ENCODE data around the gene SLC2A6. TPM values are rescaled to one million over a fixed set of nuclear protein-coding genes. Genes with fewer than 3 reads are reported as not detected.
A peak's percentile ranks its signal among the peaks of the same experiment; 100 is the strongest.

Gene SLC2A6
- total and polyA plus RNA-seq, 2 of the 8 experiments (the other 6 are each of a cell fraction or from before 2014, with no cell fraction given) = 16.6 to 17.8 TPM

DNA sequence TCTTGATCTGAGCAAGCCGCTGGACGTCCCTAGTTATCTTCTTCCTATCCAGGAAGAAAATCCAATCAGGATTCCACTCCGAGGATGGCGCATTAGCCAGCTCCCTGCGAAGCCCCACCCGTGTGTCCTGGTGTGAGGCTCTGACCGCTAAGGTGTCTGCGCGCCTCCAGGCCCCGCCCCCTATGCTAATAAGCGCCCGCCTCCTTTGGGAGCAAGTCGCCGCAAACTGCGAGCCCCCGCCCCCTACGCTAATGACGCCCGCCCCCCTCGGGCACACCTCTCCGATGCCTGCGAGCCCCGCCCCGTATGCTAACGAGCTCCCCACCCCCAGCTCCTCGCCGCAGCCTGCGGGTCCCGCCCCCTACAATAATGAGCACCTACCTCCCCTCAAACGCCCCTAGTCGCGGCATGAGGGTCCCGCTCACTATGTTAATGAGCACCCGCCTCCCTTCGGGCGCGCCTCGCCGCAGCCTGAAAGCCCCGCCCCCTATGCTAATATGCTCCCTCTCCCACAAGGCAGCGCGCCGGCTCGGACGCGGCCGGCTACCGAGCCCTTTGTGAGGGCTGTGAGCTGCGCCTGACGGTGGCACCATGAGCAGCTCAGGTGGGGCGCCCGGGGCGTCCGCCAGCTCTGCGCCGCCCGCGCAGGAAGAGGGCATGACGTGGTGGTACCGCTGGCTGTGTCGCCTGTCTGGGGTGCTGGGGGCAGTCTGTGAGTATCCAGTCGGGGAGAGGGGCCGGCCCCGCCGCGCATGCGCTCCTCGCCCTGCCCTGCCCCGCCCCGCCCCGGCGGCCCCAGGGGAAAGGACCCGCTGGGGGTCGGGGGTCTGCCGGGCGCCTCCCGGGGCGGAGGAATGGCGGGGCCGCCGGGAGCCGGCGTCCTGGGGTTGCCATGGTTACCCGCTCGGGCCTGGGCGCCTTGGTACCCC is 19.2 kb downstream of the SLC2A6 start, which contains the start of gene CACFD1:
CACFD1 (plus strand) TSS at position 503 of the 929 bp plus-strand sequence; CDS start at position 592, 89 bp downstream.
- peak within 1 kb of the TSS; percentile 88 for H3K27ac ChIP-seq (ENCODE audit: low read depth, low read length)
- 2% methylated on average over 43 of the region's 86 CpGs; no CpG with 5 or more reads in 1 of the 2 experiments for WGBS, 2 experiments (ENCODE audit: extremely low coverage in 1 of 2, insufficient coverage in 1 of 2, insufficient read length in 1 of 2, insufficient replicate concordance in 2 of 2, low coverage in 1 of 2, low lambda C conversion rate in 2 of 2, missing lambda C conversion rate in 1 of 2)
- no peak within 1 kb of the TSS for H3K23ac ChIP-seq (ENCODE audit: insufficient read length)
- peak within 1 kb of the TSS; percentile 53; the same call in 1 of the 2 replicates for H2AFZ ChIP-seq (ENCODE audit: low read length)
- peak within 1 kb of the TSS; percentile 87 to 92 (median 90) for H3K9ac ChIP-seq (replicated peaks in 1 of 4; ENCODE audit: extremely low read depth in 1 of 4, low read depth in 3 of 4, low read length in 3 of 4)
- peaks cover 2 to 5% of the 10 kb centered on the region in 2 experiments for H4K20me1 ChIP-seq (replicated peaks in 1 of 2; ENCODE audit: control insufficient read depth in 1 of 2, insufficient read depth in 2 of 2, low read length in 2 of 2)
- H4K91ac ChIP-seq (replicated peaks; ENCODE audit: insufficient read length, low read length) = peak within 1 kb of the TSS; percentile 67
- POLR2A ChIA-PET (ENCODE audit: partially characterized antibody) = interaction anchor here (0.6 to 3.6 kb wide), 16 partner anchors 8 to 549 kb away, joined by 3 to 14 read pairs (median 4); partner anchors contain the start of genes MED22, REXO4, RPL7A and SLC2A6
- H2BK20ac ChIP-seq (ENCODE audit: low read length) = 0 out of 2 replicates have a peak within 1 kb of the TSS, but pooled peaks have one; percentile 18
- peaks cover 7% of the 10 kb centered on the region; the same call in 1 of the 2 replicates for H3K23me2 ChIP-seq (ENCODE audit: low read depth, low read length)
- peak within 1 kb of the TSS; percentile 99 for H4K8ac ChIP-seq (ENCODE audit: extremely low read depth, insufficient read depth, low read length)
- DNase-seq (ENCODE audit: low read depth in 1 of 2, low spot score in 2 of 2) (peak; percentile 95 to 96), FAIRE-seq (no peak)
- peaks cover 0 to 13% of the 10 kb centered on the region in 2 experiments; a peak in 2 of 4 replicates for H3K79me2 ChIP-seq (ENCODE audit: control insufficient read depth in 1 of 2, insufficient read depth in 2 of 2, low read length in 2 of 2)
- peak within 1 kb of the TSS; percentile 98 for H3K56ac ChIP-seq (replicated peaks; ENCODE audit: insufficient read length, low read depth, low read length)
- H3K27me3 ChIP-seq (replicated peaks in 1 of 4; ENCODE audit: control insufficient read depth in 3 of 4, extremely low read depth in 1 of 4, insufficient read depth in 3 of 4, low read length in 3 of 4) = no peaks in the 10 kb centered on the region; a peak in 1 of 7 replicates
- CTCF ChIA-PET (ENCODE audit: partially characterized antibody) = interaction anchor here (0.6 to 1.7 kb wide), 11 partner anchors 15 to 1012 kb away, joined by 3 to 8 read pairs (median 3); partner anchors contain the start of gene ADAMTS13
- H2BK12ac ChIP-seq (ENCODE audit: low read depth, low read length) = peak within 1 kb of the TSS; percentile 85; the same call in 1 of the 2 replicates
- H2BK120ac ChIP-seq (replicated peaks; ENCODE audit: low read depth, low read length) = no peak within 1 kb of the TSS
- H3K4me2 ChIP-seq (ENCODE audit: insufficient read depth in 1 of 2, low read depth in 2 of 2, low read length in 2 of 2) = peak within 1 kb of the TSS; percentile 94 to 97
- H3K4me3 ChIP-seq (ENCODE audit: extremely low read depth in 1 of 4, insufficient read depth in 2 of 4, low read depth in 3 of 4, low read length in 4 of 4) = peak within 1 kb of the TSS; percentile 67 to 74 (median 70)
- H3K14ac ChIP-seq (ENCODE audit: insufficient read length) = peak within 1 kb of the TSS; percentile 85
- H3K9me3 ChIP-seq (ENCODE audit: insufficient read depth in 2 of 2, low read depth in 1 of 2, low read length in 1 of 2) = no peaks in the 10 kb centered on the region
- H2BK5ac ChIP-seq (ENCODE audit: low read depth, low read length) = peak within 1 kb of the TSS; percentile 91
- peak within 1 kb of the TSS; percentile 98 for H3K18ac ChIP-seq (ENCODE audit: extremely low read depth, low read length)
- no peaks in the 10 kb centered on the region for H3K36me3 ChIP-seq (ENCODE audit: control insufficient read depth in 2 of 4, insufficient read depth in 4 of 4, low read length in 3 of 4)
- peaks cover 2 to 15% (median 11%) of the 10 kb centered on the region in 4 experiments for H3K4me1 ChIP-seq (replicated peaks in 1 of 4; ENCODE audit: control insufficient read depth in 3 of 4, insufficient read depth in 4 of 4, low read length in 3 of 4)
- peak within 1 kb of the TSS; percentile 40 for H3K4ac ChIP-seq (replicated peaks; ENCODE audit: insufficient read length, low read depth, low read length)
- peak within 1 kb of the TSS; percentile 99 for H4K5ac ChIP-seq (ENCODE audit: insufficient read length, low read depth, low read length)
- peak within 1 kb of the TSS; percentile 65 for H2AK5ac ChIP-seq (ENCODE audit: low read depth, low read length)
- peaks cover 9% of the 10 kb centered on the region for H3K79me1 ChIP-seq (ENCODE audit: low read depth, low read length)
- H2BK15ac ChIP-seq (ENCODE audit: low read length) = peak within 1 kb of the TSS; percentile 100; the same call in 1 of the 2 replicates
- TF ChIP-seq RXRA (IDR thresholded peaks at IDR 0.05; ENCODE audit: insufficient read depth, low read depth, low read length) = no peak
- no peak for TF ChIP-seq GABPA (IDR thresholded peaks at IDR 0.05; ENCODE audit: borderline replicate concordance, insufficient read depth, low read length)
- no peak for TF ChIP-seq CBX5 (IDR thresholded peaks at IDR 0.05; ENCODE audit: low read depth, low read length)
- TF ChIP-seq ASH2L (IDR thresholded peaks at IDR 0.05; ENCODE audit: low read length) = no peak
- no peak for TF ChIP-seq SIX5 (IDR thresholded peaks at IDR 0.05; ENCODE audit: low read depth, low read length)
- no peak for TF ChIP-seq HDAC2 (IDR thresholded peaks at IDR 0.05; ENCODE audit: borderline replicate concordance in 1 of 2, low read depth in 2 of 2, low read length in 2 of 2)
- TF ChIP-seq POLR2AphosphoS5 (IDR thresholded peaks at IDR 0.05; ENCODE audit: low read depth, low read length) = peak; percentile 58; the same call in 1 of the 2 replicates
- peak; percentile 69 for TF ChIP-seq NRF1 (IDR thresholded peaks at IDR 0.05; ENCODE audit: low read depth, low read length)
- peak; percentile 79 for TF ChIP-seq TAF7 (optimal IDR thresholded peaks at IDR 0.05; ENCODE audit: borderline replicate concordance, low read depth, low read length)
- TF ChIP-seq CEBPB (IDR thresholded peaks at IDR 0.05; ENCODE audit: low read depth, low read length) = no peak
- TF ChIP-seq YY1 (IDR thresholded peaks at IDR 0.05; ENCODE audit: low read depth, low read length) = no peak
